Transverse colon (tissue), 3 donors: Measurements from ENCODE around the gene SFTPA2.

Experiments
- CTCF ChIP-seq, 5 experiments: fragments of 200-600 bp in 3 of 5; fragments of 450-650 bp in 2 of 5; sonication (generic) in 3 of 5; IDR thresholded peaks; 1 replicate in 2 of 5; 2 replicates in 3 of 5; pipeline ENCODE4 v1.5.1; 2016 to 2017; ENCODE audit warnings: antibody characterized with exemption in 5 of 5, inconsistent platforms in 3 of 5, mild to moderate bottlenecking in 2 of 5, moderate library complexity in 1 of 5
- POLR2A ChIP-seq: fragments of 450-650 bp; IDR thresholded peaks from one replicate; pipeline ENCODE4 v1.6.1; 2016; ENCODE audit warnings: antibody characterized with exemption, mild to moderate bottlenecking, moderate library complexity

GRCh38 chr10:79563426-79563825 lies 3.2 kb upstream of the SFTPA2 start:
- TF ChIP-seq CTCF (IDR thresholded peaks at IDR 0.05) (no peak), POLR2A (no peak)
